Tracheal epithelial cell (primary cell): Measurements from ENCODE around the gene PDCD1LG2. TPM values are rescaled to one million over a fixed set of nuclear protein-coding genes. Genes with fewer than 3 reads are reported as not detected.

Source experiments
- total RNA-seq: library from RNA; depleted of rRNA; stranded (reverse); fragments of >200 nt; gene quantifications from 2 replicates; pipeline ENCODE4 v1.2.1, GENCODE V29; 2014

The PDCD1LG2 gene
- total RNA-seq, result 6.3 TPM in 1 of 2 replicates, not detected in the other

DNA sequence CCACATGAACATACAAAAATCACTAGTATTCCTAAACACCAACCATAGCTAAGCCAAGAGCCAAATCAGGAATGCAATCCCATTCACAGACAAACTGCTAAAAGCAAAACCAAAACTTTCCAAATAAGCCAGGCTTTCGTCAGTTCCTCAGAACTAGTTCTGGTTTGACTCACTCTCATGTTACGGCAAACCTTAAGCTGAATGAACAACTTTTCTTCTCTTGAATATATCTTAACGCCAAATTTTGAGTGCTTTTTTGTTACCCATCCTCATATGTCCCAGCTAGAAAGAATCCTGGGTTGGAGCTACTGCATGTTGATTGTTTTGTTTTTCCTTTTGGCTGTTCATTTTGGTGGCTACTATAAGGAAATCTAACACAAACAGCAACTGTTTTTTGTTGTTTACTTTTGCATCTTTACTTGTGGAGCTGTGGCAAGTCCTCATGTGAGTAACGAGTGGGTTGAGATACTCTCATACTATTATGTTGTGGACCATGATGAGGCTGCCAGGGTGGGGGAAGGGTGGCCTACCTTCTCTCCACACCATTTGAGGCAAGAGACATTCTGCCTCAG is at the start of gene PDCD1LG2:
Gene PDCD1LG2, plus strand, starts transcription at position 172 of the 572 bp plus-strand sequence. CDS start 12,016 bp downstream, outside the sequence.

Other genes with a start within 250 kb of the PDCD1LG2 start
- 0.64 TPM in 1 of 2 replicates, not detected in the other for gene RLN2, start 205.8 kb upstream of the PDCD1LG2 start, total RNA-seq
- gene RLN1, start 170.7 kb upstream of the PDCD1LG2 start, total RNA-seq, result not detected in 2 replicates
- 22.6 and 28.2 TPM in 2 replicates for gene PLGRKT, start 72.6 kb upstream of the PDCD1LG2 start, total RNA-seq
- gene CD274, start 60.0 kb upstream of the PDCD1LG2 start, total RNA-seq, result 2.8 and 15.2 TPM in 2 replicates
- gene RIC1, start 118.6 kb downstream of the PDCD1LG2 start, total RNA-seq, result 33.5 and 34.0 TPM in 2 replicates